ENCODE data around the gene RPL18.
"Not testable (repeated sequence)": the region's sequence is repeated elsewhere in the genome, so short reads cannot be mapped to it uniquely, and the experiment has no call there.

RPL18 gene

GRCh38 chr19:48595171-48595570, 23.8 kb downstream of the RPL18 start:
- no peak for TF ChIP-seq CTCF (IDR thresholded peaks at IDR 0.05; ENCODE audit: borderline replicate concordance, insufficient read depth, low read depth, low read length)
- no peak overlapping the region for H3K4me3 ChIP-seq (ENCODE audit: low read depth, low read length)

GRCh38 chr19:48591021-48591420, 28.0 kb downstream of the RPL18 start:
- no peak for TF ChIP-seq CTCF (IDR thresholded peaks at IDR 0.05; ENCODE audit: borderline replicate concordance, insufficient read depth, low read depth, low read length)
- no peak overlapping the region for H3K4me3 ChIP-seq (ENCODE audit: low read depth, low read length)

GRCh38 chr19:48588670-48589401, 30.1 kb downstream of the RPL18 start:
- peak overlapping the region; percentile 17 for H3K4me3 ChIP-seq (ENCODE audit: low read depth, low read length)

GRCh38 chr19:48587387-48587786, 31.6 kb downstream of the RPL18 start:
- no peak overlapping the region for H3K4me3 ChIP-seq (ENCODE audit: low read depth, low read length)

More at GRCh38 chr19:48588670-48589401, 30.1 kb downstream of the RPL18 start:
- TF ChIP-seq CTCF (IDR thresholded peaks at IDR 0.05; ENCODE audit: borderline replicate concordance, insufficient read depth, low read depth, low read length), result peak; percentile 97

GRCh38 chr19:48582168-48582567, 36.8 kb downstream of the RPL18 start:
- no peak overlapping the region for H3K4me3 ChIP-seq (ENCODE audit: low read depth, low read length)

More at GRCh38 chr19:48587387-48587786, 31.6 kb downstream of the RPL18 start:
- no peak for TF ChIP-seq CTCF (IDR thresholded peaks at IDR 0.05; ENCODE audit: borderline replicate concordance, insufficient read depth, low read depth, low read length)

GRCh38 chr19:48578891-48579290, 40.1 kb downstream of the RPL18 start:
- no peak overlapping the region for H3K4me3 ChIP-seq (ENCODE audit: low read depth, low read length)
- no peak for TF ChIP-seq CTCF (IDR thresholded peaks at IDR 0.05; ENCODE audit: borderline replicate concordance, insufficient read depth, low read depth, low read length)

More at GRCh38 chr19:48582168-48582567, 36.8 kb downstream of the RPL18 start:
- TF ChIP-seq CTCF (IDR thresholded peaks at IDR 0.05; ENCODE audit: borderline replicate concordance, insufficient read depth, low read depth, low read length), result no peak

- not testable (repeated sequence) for H3K4me3 ChIP-seq (ENCODE audit: low read depth, low read length)
These were observed 41.1 kb downstream of the RPL18 start for GRCh38 chr19:48577908-48578307.

Measured in GM12875 (cell line).